ENCODE results near the gene APBB1.

The APBB1 gene

DNA sequence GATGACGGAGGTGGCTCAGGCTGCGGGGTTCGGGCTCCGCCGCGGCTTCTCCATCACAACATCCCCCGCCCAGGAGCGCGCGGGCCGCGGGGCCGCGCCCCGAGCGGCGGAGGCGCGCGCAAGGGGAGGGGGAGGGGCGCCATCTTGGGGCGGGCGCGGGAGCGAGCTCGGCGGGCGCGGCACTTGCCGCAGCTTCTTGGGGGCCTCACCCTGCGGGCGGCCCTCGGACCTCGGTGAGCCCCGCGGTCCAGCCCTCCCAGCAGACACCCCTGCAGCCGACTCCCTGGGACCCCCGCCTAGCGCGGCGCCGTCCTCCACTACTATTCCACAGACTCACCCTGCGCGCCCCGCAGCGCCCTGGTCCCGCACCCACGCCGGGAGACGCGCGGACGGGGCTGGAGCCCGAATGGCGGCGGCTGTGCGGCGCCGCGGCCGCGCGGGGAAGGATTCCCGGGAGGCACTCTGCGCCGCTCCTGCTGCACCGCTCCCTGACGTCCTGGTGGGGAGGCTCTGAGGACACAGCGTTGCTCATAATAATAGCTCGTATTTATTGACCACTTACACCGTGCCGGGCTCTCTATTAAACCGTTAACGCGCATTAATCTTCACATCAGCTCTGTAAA is at the start of gene APBB1:
Gene APBB1, minus strand, starts transcription at position 86 of the 623 bp plus-strand sequence. CDS start 7,747 bp downstream, outside the sequence.
- peak; percentile 44 for TF ChIP-seq SUZ12 (IDR thresholded peaks at IDR 0.05; ENCODE audit: extremely low read depth, insufficient read depth, insufficient read length)
- TF ChIP-seq YY1 (IDR thresholded peaks at IDR 0.05; ENCODE audit: insufficient read depth, insufficient read length), result peak; percentile 25
- no peak for TF ChIP-seq ZNF274 (IDR thresholded peaks at IDR 0.05; ENCODE audit: low read depth, low read length)
- Histone ChIP-seq H3K27me3 (ENCODE audit: insufficient read depth, insufficient read length) (peaks cover 30% of the 10 kb centered on the region), H3K9ac (ENCODE audit: insufficient read length, low read depth) (peak within 1 kb of the TSS; percentile 86), H3K4me3 (ENCODE audit: insufficient read length, low read depth) (peak within 1 kb of the TSS; percentile 76), H3K36me3 (ENCODE audit: insufficient read depth, insufficient read length, low read length) (no peaks in the 10 kb centered on the region), H3K9me3 (ENCODE audit: insufficient read depth, low read length) (no peaks in the 10 kb centered on the region), H3K4me1 (ENCODE audit: insufficient read depth, insufficient read length) (peaks cover 3% of the 10 kb centered on the region)
- DNase-seq (ENCODE audit: low read depth, low spot score), result no peak

DNA sequence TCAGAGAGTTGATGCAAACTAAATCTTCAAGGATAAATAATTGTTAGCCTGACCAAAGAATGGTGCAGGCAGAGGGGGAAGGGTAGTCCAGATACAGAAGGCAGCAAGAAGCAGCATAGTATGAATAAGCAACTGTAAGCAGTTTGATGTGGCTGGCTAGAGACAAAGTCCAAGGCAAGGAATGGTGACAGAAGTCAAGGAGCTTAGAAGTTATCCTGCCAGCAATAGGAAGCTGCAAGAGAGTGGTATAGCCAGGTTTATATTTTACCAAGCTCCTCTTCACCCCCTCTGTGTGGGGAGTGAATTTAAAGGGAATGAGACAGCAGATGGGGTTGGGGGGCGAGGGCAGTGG is 40.2 kb upstream of the APBB1 start:
- TF ChIP-seq SUZ12 (IDR thresholded peaks at IDR 0.05; ENCODE audit: extremely low read depth, insufficient read depth, insufficient read length), result no peak
- TF ChIP-seq YY1 (IDR thresholded peaks at IDR 0.05; ENCODE audit: insufficient read depth, insufficient read length), result no peak
- TF ChIP-seq ZNF274 (IDR thresholded peaks at IDR 0.05; ENCODE audit: low read depth, low read length), result no peak
- H3K27me3 ChIP-seq (ENCODE audit: insufficient read depth, insufficient read length), result no peaks in the 10 kb centered on the region
- H3K4me1 ChIP-seq (ENCODE audit: insufficient read depth, insufficient read length), result no peaks in the 10 kb centered on the region
- H3K9ac ChIP-seq (ENCODE audit: insufficient read length, low read depth), result no peak overlapping the region
- DNase-seq (ENCODE audit: low read depth, low spot score), result no peak
- H3K9me3 ChIP-seq (ENCODE audit: insufficient read depth, low read length), result no peaks in the 10 kb centered on the region
- H3K36me3 ChIP-seq (ENCODE audit: insufficient read depth, insufficient read length, low read length), result peaks cover 41% of the 10 kb centered on the region
- H3K4me3 ChIP-seq (ENCODE audit: insufficient read length, low read depth), result no peak overlapping the region

DNA sequence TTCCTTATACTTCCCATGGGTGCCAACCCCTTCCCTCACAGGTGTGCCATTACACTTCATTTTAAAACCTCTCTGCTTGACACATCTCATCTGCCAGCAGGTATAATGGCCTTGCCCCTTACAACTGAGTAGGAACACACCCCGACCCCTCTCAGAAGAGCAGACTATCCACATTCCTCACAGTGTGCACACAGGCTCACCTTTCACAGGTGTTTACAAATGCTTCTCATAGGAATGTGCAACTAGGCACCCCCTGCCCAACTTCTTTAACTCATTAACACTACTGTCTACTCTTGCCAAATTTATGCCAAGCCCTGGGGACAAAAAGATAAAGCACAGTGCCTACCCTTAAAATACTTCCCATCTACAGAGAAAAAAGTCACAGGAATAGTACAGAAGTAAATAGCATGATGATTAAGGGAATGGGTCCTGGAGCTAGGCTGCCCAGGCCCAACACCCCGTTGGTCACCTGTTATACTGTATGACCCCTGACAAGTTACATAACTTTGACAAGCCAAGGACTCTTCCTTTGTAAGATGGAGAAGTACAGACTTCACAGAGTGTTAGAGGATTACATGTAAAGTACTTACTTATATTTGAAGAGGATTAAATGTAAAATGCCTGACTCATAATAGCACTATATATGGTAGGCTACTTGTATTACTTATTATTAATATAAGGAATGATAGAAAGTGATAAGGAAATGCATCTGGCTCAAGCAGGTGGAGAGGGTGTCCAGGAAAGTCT is 39.6 kb upstream of the APBB1 start:
- Histone ChIP-seq H3K36me3 (ENCODE audit: insufficient read depth, insufficient read length, low read length) (peaks cover 38% of the 10 kb centered on the region), H3K9ac (ENCODE audit: insufficient read length, low read depth) (no peak overlapping the region), H3K27me3 (ENCODE audit: insufficient read depth, insufficient read length) (no peaks in the 10 kb centered on the region), H3K9me3 (ENCODE audit: insufficient read depth, low read length) (no peaks in the 10 kb centered on the region), H3K4me3 (ENCODE audit: insufficient read length, low read depth) (no peak overlapping the region), H3K4me1 (ENCODE audit: insufficient read depth, insufficient read length) (no peaks in the 10 kb centered on the region)
- no peak for TF ChIP-seq YY1 (IDR thresholded peaks at IDR 0.05; ENCODE audit: insufficient read depth, insufficient read length)
- no peak for TF ChIP-seq SUZ12 (IDR thresholded peaks at IDR 0.05; ENCODE audit: extremely low read depth, insufficient read depth, insufficient read length)
- TF ChIP-seq ZNF274 (IDR thresholded peaks at IDR 0.05; ENCODE audit: low read depth, low read length), result no peak
- no peak for DNase-seq (ENCODE audit: low read depth, low spot score)

DNA sequence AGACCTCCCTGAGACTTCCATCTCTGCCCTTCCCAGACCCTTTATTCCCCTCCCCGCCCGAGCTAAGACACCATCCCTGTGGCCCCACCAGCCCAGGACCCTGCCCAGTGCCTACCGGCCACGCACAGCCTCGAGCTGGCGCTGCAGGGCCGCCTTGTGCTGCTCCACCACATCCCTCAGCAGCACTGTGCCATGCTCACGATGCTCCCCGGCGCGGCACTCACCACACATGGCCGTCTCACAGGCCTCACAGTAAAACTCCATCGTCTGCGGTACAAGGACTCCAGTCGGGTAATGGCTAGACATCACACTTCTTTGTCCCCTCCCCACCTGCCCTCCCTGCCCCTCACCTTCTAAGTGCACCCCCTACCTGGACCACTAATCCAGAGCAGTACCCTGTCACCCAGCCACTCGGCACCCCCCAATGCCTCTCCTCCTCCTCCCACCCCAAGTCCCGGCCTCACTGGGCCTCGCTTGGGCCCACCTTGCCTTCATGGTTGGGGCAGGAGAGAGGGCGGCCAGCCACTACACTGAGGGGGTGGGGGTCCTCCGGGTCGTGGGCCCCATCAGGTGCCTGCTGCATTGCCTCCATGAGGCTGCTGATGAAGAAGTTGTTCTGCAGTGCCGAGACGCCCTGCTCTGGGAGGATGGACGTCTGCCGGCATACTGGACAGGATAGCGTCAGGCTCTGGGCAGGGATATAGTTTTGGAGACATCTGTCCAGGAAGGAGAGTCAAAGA is 38.9 kb upstream of the APBB1 start:
- TF ChIP-seq SUZ12 (IDR thresholded peaks at IDR 0.05; ENCODE audit: extremely low read depth, insufficient read depth, insufficient read length) (no peak), YY1 (IDR thresholded peaks at IDR 0.05; ENCODE audit: insufficient read depth, insufficient read length) (no peak), ZNF274 (IDR thresholded peaks at IDR 0.05; ENCODE audit: low read depth, low read length) (no peak)
- DNase-seq (ENCODE audit: low read depth, low spot score), result no peak
- Histone ChIP-seq H3K36me3 (ENCODE audit: insufficient read depth, insufficient read length, low read length) (peaks cover 34% of the 10 kb centered on the region), H3K4me3 (ENCODE audit: insufficient read length, low read depth) (no peak overlapping the region), H3K9me3 (ENCODE audit: insufficient read depth, low read length) (no peaks in the 10 kb centered on the region), H3K9ac (ENCODE audit: insufficient read length, low read depth) (no peak overlapping the region), H3K4me1 (ENCODE audit: insufficient read depth, insufficient read length) (no peaks in the 10 kb centered on the region), H3K27me3 (ENCODE audit: insufficient read depth, insufficient read length) (no peaks in the 10 kb centered on the region)

DNA sequence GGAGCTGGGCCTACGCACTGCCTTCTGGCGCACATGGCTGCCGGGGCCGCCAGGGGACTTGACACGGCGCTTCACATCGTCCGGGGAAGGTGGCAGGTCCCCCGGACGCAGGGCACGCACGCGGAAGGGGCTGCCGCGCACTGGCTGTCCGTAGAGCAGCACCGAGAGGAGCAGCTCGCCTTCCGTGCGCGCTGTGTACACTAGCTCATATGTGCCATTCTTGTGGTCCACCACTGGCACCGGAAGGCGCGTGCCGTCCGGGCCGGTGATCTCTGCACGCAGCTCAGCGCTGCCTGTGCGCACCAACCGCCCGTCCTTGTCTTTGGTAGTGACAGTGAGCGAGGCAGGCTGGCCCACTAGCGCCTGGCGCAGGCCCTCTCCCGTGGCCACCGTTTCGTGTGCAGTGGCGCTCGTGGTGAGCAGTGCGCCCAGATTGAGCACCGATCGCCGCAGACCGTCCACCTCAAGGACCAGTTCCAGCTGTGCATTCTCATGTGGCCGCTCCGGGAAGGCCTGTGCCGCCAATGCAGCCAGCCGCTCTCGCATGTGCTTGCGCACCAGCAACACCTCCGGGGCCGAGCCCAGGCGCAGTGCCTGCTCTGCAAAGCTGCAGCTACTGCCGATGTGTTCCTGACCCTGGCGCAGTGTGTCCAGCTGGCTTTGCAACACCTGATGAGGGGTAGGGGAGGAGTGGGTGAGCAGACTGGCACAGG is 37.6 kb upstream of the APBB1 start:
- no peaks in the 10 kb centered on the region for H3K4me1 ChIP-seq (ENCODE audit: insufficient read depth, insufficient read length)
- TF ChIP-seq YY1 (IDR thresholded peaks at IDR 0.05; ENCODE audit: insufficient read depth, insufficient read length), result no peak
- TF ChIP-seq ZNF274 (IDR thresholded peaks at IDR 0.05; ENCODE audit: low read depth, low read length), result no peak
- DNase-seq (ENCODE audit: low read depth, low spot score), result no peak
- H3K36me3 ChIP-seq (ENCODE audit: insufficient read depth, insufficient read length, low read length), result peaks cover 37% of the 10 kb centered on the region
- H3K9me3 ChIP-seq (ENCODE audit: insufficient read depth, low read length), result no peaks in the 10 kb centered on the region
- no peak overlapping the region for H3K9ac ChIP-seq (ENCODE audit: insufficient read length, low read depth)
- no peaks in the 10 kb centered on the region for H3K27me3 ChIP-seq (ENCODE audit: insufficient read depth, insufficient read length)
- no peak overlapping the region for H3K4me3 ChIP-seq (ENCODE audit: insufficient read length, low read depth)

DNA sequence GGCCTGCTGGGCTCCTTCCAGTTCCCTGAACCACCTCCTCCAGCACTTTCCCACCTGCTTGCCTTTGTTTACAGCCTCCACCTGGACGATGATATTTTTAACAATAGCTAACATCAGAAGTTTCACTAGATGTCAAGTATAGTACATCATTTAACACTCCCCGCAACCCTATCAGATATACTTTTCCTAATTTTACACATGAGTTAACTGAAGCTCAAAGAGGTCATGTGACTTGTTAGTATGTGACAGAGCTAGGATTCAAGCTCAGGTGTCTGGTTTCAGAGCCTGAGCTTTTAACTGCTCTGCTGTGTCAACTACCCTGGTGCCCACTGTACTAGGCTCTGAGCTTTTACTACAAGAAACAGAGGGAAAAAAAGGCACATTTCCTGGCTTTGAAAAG is 36.2 kb upstream of the APBB1 start:
- DNase-seq (ENCODE audit: low read depth, low spot score), result no peak
- H3K36me3 ChIP-seq (ENCODE audit: insufficient read depth, insufficient read length, low read length), result peaks cover 48% of the 10 kb centered on the region
- no peak for TF ChIP-seq ZNF274 (IDR thresholded peaks at IDR 0.05; ENCODE audit: low read depth, low read length)
- no peak for TF ChIP-seq YY1 (IDR thresholded peaks at IDR 0.05; ENCODE audit: insufficient read depth, insufficient read length)
- TF ChIP-seq SUZ12 (IDR thresholded peaks at IDR 0.05; ENCODE audit: extremely low read depth, insufficient read depth, insufficient read length), result no peak

More for the DNA sequence above, 36.2 kb upstream of the APBB1 start:
- Histone ChIP-seq H3K4me3 (ENCODE audit: insufficient read length, low read depth) (no peak overlapping the region), H3K27me3 (ENCODE audit: insufficient read depth, insufficient read length) (no peaks in the 10 kb centered on the region), H3K9me3 (ENCODE audit: insufficient read depth, low read length) (no peaks in the 10 kb centered on the region), H3K9ac (ENCODE audit: insufficient read length, low read depth) (no peak overlapping the region), H3K4me1 (ENCODE audit: insufficient read depth, insufficient read length) (no peaks in the 10 kb centered on the region)
